Activated naive CD4-positive, alpha-beta T cell treated with Interleukin-2 at 50 U/mL for 16 hours (primary cell): ENCODE results near the gene PMFBP1.

Source experiments
- DNase-seq: peaks from one replicate; pipeline ENCODE4 v3.0.0-alpha.2; 2020

Gene PMFBP1

GRCh38 chr16:72187551-72187950 is 15.6 kb upstream of the PMFBP1 start:
- DNase-seq, result no peak

- DNase-seq, result no peak
Measured at GRCh38 chr16:72182976-72183375, 11.0 kb upstream of the PMFBP1 start.

GRCh38 chr16:72179204-72179970 is 7.4 kb upstream of the PMFBP1 start:
- DNase-seq, result no peak

- DNase-seq, result no peak
Measured at GRCh38 chr16:72174726-72175125, 2.8 kb upstream of the PMFBP1 start.

GRCh38 chr16:72173997-72174396 is 2.0 kb upstream of the PMFBP1 start:
- DNase-seq, result no peak

GRCh38 chr16:72171236-72171635 is 719 bp downstream of the PMFBP1 start:
- no peak for DNase-seq

- no peak for DNase-seq
Measured at GRCh38 chr16:72169708-72170107, 2.2 kb downstream of the PMFBP1 start.

- DNase-seq, result no peak
Measured at GRCh38 chr16:72168365-72168764, 3.6 kb downstream of the PMFBP1 start.

- DNase-seq, result no peak
Measured at GRCh38 chr16:72166954-72167561, 4.9 kb downstream of the PMFBP1 start.

- DNase-seq, result no peak
Measured at GRCh38 chr16:72166151-72166550, 5.8 kb downstream of the PMFBP1 start.

GRCh38 chr16:72164691-72165090 is 7.3 kb downstream of the PMFBP1 start:
- DNase-seq, result no peak

- DNase-seq, result no peak
Measured at GRCh38 chr16:72162105-72162692, 9.8 kb downstream of the PMFBP1 start.

GRCh38 chr16:72159801-72160200 is 12.2 kb downstream of the PMFBP1 start:
- DNase-seq, result no peak

- DNase-seq, result no peak
Measured at GRCh38 chr16:72159386-72159785, 12.6 kb downstream of the PMFBP1 start.

- no peak for DNase-seq
Measured at GRCh38 chr16:72149676-72150464, 22.1 kb downstream of the PMFBP1 start.

- DNase-seq, result no peak
Measured at GRCh38 chr16:72142476-72142875, 29.5 kb downstream of the PMFBP1 start.

- no peak for DNase-seq
Measured at GRCh38 chr16:72139908-72140307, 32.0 kb downstream of the PMFBP1 start.

- no peak for DNase-seq
Measured at GRCh38 chr16:72138064-72138572, 33.8 kb downstream of the PMFBP1 start.

- no peak for DNase-seq
Measured at GRCh38 chr16:72137380-72138063, 34.4 kb downstream of the PMFBP1 start.

GRCh38 chr16:72134507-72134906 is 37.4 kb downstream of the PMFBP1 start:
- no peak for DNase-seq

- DNase-seq, result no peak
Measured at GRCh38 chr16:72132726-72133125, 39.2 kb downstream of the PMFBP1 start.

- no peak for DNase-seq
Measured at GRCh38 chr16:72131036-72131435, 40.9 kb downstream of the PMFBP1 start.
